Measurements from ENCODE around the gene IL6R.

IL6R gene

DNA sequence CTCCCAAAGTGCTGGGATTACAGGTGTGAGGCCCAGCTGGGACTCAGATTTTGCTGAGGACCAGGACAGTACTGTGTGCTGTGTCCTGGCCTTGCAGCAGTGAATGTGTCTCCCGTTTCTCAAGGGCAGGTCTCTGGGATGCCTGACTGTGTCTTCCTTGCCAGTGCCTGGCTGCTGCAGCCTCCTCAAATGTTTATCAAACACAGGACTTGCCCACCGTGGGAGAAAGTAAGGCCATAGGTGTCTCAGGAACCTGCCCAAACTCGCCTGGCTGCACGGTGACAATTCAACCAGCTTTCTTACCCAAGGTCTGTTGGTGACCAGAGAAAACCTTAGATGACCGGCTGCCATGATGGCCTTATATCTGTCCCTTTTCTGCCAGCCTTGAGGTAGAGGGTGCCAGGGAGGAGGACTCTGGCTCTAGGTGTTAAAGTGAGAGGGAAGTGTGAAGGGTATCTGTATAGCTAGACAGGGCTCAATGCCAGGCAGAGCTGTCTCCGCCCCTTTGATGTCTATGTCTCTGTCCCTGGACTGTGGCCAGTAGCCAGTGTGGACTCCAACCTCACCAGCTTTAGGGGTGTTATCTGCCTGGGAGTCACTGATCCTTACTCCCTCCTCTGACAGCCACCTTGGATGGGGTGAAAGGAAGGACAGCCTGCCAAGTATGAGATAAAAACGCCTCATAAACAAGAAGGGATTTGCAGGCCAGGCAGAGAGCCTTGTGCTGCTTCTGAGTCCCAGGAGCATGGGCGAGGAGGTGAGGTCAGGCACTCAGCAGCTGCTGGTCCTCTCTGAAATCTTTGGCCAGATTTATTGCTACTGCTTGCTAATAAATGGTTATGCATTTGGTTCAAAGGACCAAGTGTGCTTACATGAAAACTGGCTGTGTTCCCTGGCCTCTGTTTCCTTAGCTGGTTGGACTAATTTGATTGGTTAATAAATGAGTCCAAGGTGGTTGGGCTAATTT lies 22.3 kb downstream of the IL6R start:
- no peak for DNase-seq

DNA sequence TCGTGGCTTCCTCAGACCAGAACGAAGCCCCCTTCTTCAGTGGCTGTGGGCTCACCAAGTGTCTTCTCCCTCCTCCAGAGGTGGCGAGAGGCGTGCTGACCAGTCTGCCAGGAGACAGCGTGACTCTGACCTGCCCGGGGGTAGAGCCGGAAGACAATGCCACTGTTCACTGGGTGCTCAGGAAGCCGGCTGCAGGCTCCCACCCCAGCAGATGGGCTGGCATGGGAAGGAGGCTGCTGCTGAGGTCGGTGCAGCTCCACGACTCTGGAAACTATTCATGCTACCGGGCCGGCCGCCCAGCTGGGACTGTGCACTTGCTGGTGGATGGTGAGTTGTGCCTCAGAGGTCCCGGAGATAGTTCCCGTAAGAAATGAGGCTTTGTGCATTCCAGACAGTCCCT lies 24.0 kb downstream of the IL6R start:
- DNase-seq, result no peak

DNA sequence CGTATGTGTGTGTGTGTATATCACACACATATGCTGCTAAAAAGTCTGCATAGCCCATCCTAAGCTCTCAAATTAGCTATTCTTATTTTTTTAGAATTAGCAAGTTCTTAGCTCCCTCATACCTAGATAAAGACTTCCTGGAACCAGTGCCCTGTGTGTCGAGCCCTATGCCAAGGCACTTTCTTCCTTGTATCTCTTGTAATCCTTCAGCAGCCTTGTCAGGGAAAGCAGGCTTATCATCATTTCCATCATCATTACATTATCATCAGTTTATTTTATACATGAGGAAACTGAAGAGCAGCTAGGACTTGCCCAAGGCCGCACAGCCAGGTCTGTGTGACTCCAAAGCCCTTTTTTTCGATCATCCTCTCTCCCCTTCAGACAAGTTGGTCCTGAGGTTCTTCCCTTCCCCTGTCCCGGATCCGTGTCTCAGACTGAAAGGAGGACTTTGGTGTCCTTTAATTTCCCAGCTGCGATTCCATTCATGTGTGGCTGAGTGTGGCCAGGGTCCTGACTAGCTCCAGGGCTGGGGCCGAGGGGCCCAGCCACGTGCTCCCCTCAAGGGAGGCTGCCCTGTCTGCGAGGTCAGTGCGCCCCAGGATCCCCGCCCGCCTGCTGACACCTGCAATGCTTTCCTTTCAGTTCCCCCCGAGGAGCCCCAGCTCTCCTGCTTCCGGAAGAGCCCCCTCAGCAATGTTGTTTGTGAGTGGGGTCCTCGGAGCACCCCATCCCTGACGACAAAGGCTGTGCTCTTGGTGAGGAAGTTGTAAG lies 24.9 kb downstream of the IL6R start:
- no peak for DNase-seq

DNA sequence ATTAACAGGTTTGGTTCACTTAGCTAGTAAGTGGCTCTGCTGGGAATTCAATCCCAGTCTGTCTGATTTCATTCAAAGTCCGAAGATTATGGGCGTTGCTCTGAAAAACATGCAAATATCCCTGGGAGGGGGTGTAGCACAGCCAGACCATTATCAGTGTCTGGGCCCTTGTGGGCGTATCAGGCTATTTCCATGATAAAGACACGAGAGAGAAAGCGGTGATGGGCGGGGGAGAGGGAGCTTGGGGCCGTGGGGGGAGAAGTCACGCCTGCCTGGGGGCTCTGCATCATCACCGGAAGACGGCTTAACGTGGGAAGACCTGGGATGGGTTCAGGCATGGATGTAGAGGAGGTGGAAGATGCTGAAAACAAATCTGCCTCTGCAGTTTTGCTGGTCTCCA lies 25.8 kb downstream of the IL6R start:
- DNase-seq, result no peak

DNA sequence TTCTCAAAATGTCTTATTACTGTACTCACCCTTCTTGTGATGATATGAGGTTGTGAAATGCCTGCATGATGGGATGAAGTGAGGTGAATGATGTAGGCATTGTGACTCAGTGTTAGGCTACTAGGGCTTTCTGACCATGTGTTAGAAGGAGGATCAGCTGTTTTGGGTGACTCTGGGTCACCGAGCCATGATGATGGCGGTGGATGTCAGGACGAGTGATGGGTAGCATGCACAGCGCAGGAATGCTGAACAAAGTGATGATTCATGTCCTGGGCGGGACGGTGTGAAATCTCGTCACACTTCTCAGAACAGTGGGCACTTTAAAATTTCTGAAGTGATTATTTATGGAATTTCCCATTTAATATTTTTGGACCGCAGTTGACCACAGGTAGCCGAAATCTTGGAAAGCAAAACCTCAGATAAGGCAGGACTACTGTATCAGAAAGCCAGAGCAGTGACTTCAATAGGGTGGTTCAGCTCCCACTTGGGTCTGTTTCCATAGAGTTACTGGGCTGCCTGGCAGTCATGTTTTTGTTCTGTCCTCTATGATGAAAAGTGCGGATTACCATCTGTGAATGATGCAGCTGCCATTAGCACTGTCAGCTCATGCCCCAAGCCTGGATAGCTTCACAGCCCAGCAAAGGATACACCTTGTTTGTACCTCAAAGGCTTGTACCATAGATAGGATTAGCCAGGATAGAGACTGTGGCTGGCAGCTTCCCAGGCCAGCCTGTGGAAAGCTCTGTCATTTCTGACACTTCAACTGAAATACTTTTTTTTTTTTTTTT lies 26.6 kb downstream of the IL6R start:
- peak; percentile 27 to 42 for DNase-seq

DNA sequence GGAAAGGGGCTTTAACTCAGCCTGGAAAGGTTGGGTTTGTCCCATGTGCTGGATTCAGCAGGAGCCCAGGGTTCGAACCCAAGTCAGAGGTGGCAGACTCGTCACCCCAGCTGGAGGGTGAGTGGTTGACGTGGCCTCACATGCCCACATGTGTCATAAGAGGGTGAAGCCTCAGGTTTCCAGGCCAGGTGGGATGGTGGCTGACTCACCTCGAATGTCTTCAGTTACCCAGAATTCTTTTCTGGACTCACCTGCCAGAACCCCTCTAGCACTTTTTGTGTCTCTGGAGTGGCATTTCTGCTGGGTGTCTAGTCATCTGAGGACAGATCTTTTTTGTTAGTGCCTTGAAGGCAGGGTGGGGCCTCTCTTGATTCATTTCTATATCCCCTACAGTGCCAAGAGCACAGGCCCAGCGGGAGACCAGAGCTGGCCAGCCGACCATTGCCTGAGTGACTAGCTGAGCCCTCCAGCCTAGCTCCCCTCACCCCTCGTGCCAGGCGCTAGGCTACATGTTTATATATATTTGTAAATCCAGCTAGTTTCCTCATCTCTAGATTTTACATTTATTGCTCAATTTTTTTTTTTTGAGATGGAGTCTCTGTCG lies 28.1 kb downstream of the IL6R start:
- DNase-seq, result peak; percentile 55 to 65

DNA sequence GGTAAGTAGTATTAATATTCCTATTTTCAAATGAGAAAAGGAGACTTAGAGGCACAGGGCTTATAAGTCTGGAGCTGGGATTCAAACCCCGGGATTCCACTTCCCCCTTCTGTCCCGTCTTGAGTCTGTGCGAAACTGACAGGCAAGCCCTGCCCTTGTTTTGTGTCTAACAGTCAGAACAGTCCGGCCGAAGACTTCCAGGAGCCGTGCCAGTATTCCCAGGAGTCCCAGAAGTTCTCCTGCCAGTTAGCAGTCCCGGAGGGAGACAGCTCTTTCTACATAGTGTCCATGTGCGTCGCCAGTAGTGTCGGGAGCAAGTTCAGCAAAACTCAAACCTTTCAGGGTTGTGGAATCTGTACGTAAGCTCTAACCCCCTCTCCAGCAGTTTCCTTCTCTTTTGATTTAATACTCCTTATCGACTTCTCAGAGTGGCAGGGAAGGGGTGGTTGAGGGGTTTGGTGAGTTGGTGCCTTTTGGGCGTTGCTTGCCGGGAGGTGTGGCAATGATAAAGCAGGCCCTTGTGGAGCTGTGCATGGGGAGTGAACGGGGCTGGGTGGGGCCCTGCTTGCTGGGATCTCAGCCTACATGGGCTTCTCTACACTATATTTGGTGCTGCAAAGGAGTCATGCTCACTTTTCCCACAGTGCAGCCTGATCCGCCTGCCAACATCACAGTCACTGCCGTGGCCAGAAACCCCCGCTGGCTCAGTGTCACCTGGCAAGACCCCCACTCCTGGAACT lies 29.4 kb downstream of the IL6R start:
- DNase-seq, result no peak

DNA sequence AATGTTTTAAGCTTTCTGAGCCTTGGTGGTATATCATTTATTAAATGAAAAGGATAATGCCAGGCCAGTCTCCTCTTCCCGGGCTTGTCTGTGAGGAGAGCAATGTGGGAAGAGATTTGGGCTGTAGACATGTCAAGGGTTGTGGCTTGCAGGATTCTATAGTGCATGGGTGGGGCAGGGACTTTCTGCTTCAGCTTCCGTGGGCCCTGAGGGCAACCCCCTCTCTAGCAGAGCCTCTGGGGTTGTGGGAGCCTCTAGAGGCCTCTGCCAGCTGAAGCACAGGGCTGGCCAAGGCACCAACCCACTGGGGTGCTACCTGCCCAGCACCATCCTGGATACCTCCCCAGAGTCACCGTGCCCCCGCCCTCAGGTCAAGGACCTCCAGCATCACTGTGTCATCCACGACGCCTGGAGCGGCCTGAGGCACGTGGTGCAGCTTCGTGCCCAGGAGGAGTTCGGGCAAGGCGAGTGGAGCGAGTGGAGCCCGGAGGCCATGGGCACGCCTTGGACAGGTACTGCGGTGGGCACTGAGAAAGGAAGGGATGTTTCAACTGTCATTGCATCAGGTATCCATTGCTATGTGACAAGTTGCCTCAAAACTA lies 30.6 kb downstream of the IL6R start:
- DNase-seq, result no peak

DNA sequence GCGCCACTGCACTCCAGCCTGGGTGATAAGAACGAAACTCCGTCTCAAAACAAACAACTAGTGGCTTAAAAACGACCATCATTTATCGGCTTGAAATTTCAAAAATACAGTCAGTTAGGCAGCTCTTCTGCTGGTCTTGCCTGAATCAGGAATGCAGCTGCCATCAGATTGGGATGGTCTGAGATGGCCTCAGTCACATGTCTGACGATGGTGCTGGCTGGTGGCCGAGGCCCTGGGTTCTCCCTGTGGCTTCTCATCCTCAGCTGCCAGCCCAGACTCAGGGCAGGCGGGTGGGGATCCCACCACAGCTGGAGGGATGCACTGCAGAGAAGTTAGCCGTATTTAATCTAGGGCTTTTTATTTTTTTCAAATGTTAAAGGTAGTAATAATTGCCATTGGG lies 31.3 kb downstream of the IL6R start:
- no peak for DNase-seq

DNA sequence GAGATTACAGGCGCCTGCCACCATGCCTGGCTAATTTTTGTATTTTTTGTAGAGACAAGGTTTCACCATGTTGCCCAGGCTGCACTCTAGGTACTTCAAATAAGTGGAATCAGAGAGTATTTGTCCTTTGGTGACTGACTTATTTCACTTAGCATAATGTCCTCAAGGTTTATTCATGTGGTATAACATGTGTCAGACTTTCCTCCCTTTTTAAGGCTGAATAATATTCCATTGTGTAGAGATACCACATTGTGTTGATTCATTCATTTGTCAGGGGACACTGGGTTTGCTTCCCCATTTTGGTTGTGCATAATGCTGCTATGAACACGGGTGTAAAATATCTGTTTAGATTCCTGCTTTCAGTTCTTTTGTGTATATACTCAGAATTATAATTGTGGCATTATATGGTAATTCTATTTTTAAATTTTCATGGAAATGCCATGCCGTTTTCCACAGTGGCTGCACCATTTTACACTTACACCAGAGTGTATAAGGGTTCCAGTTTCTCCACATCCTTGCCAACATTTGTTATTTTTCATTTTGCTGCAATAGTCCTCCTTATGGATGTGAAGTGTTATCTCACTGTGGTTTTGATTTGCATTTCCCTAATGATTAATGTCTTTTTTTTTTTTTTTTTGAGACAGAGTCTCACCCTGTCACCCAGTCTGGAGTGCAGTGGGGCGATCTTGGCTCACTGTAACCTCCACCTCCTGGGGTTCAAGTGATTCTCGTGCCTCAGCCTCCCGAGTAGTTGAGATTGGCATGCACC lies 35.1 kb downstream of the IL6R start:
- DNase-seq, result no peak

DNA sequence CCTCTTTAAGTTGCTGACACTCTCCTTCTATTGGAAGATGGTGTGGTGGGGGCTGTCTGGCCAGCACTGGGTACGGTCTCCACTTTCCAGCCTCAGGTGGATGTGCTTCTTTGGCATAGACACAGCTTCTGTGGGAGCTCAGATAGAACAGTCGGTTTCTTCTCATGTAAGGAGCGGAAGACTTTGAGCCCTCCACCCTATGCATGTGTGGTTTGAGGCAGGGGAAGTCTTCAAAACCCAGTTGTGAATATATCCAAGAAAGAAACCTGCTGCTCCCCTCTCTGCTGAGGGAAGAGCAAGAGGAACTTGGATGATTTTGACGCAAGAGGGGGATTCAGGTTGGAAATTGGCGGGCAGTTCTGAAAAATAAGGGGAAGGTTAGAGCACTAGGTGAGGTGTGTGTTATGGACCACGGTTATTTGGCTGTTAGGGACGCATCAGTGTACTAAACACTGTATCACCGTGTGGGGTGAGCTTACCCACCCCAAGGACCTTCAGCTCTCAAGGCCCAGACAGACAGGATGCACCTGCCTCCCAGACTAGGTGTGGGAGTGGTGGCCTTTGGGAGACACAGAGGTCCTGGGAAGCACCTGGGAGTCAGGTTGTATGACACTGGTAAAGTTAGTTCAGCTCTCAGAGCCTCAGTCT lies 36.2 kb downstream of the IL6R start:
- no peak for DNase-seq

DNA sequence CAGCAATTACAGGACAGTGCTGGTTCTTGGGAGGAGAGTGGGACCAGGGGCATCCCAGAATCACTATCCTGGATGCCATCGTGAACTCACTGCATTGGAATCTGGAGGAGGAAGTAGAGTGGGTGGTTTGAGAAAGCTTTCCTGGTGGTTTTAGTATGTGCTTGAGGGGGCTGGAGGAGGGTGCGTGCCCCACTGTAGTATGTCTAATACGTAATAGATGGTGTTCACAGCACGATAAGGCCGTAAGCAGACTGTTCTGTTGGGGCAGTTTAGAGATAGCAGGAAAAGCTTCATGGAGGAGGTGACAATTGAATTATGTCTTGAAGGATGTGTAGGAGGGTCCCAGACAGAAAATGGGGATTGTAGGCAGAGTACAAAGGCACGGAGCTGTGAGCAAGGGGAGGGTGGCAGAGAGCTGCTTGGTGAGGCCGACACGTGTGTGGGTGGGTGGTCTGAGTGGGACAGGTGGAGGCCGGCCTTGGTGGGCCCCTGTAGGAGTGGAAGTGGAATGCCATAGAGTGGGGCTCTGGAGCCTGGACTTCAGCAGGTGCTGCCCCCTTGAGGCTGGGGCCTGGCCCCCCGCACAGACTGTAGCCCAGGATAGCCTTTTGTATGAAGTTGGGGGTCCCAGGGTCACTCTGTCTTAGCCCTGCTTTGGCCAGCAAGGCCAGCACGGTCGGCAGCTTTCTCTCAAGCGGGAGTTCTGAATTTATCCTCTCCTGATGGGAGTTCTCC lies 37.0 kb downstream of the IL6R start:
- DNase-seq, result no peak

DNA sequence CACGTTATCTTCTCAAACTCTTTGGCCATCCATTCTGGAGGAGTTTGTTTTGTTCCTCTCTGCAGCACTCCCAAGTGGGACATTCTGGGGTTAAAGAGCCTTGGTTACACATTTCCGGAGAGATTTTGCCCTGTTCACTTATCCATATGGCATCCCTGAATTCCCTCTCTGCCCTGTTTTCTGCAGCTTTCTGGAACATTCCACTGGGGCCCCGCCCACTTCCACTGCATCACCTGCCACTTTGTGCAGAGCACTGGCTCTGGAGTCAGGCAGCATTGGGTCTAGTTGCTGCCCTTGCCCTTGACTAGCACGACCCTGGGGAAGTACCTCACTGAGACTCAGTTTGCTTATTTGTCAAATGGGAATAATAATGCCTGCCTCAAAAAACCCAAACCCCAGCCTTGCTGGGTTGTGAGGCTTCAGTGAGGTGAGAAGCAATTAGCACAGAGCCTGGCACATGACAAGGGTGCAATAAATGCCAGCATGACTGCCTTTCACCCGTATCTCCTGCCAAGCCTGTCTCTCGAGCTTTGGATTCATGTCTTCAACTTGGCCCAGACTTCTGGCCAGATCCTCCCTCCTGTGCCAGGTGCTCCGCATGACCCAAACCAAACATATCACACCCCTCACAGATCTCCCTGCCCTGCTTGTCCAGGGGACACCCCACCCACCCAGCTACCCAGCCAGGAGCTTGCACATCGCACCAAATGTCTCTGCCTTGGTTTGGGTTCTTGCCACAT lies 38.3 kb downstream of the IL6R start:
- DNase-seq, result no peak

DNA sequence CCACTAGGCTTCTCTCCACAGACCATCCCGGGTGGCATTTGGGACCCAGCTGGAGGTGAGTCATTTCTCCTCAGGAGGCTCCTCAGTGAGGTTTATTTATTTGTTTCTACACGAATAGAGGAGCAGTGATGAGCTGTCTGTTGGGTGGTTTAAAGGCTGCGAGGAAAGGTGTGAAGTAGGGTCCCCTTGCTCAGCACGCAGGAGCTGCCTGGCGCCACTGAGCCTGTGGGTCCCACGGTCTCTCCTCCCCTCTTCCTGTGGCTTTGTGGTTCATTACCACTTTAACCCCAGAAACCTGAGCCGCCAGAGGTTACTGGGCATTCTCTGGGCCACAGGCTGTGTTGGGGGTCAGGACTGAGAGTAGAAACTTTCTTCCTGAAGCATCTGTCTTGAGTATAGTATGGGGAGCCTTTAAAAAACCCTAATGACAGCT lies 39.9 kb downstream of the IL6R start:
- DNase-seq, result no peak

DNA sequence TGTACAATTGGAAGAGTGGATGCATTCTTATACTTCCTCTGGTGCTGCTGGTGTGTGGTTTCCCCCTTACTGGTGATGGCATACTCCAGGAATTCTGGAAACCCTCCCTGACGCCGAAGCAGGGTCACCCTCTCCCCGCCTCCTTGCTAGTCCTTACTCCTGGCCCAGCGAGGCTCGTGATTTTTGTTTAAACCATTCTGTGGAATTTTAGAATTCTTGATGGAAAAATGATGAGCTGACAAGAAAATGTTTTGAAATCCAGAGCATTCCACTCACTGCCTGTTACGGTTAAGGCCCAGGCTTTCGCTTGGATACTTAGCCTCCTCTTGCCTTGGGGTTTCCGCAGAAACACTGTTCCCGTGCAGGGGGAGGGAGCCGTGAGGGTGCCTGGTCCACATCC lies 41.1 kb downstream of the IL6R start:
- no peak for DNase-seq

DNA sequence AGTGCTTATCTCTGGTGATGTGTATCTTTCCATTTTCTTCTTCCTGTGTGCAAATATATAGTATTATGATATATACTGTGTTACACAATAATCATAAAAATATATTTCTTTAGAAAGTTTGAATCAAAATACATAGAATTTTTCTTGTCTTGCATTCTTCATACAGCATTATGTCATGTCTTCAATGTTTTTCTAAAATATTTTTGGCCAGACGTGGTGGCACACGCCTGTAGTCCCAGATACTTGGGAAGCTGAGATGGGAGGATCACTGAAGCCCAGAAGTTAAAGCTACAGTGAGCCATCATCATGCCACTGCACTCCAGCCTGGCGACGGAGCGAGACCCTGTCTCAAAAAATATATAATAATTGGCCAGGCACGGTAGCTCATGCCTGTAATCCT lies 41.6 kb downstream of the IL6R start:
- no peak for DNase-seq

DNA sequence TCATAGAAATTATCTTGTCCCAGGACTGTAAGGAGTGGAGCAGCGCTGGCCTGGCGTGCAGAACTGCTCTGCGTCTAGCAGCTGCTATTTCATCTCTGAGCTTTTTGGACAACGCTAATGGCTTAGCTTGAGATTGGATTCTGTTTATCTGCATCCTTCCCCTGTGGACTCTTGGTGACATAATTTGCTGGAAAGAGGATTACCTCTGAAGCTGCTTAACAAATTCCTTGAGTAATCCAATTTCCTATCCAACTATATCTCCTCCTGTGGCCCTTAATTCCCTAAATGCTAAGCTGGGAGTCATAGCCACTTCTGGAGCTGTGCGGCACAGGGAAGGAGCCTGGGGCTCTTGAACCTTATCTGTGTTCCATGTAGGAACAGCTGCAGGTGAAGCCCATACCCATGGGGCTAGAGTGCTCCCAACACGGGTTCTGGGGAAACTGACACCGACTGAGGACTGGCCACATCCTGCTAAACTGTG lies 43.2 kb downstream of the IL6R start:
- DNase-seq, result no peak

DNA sequence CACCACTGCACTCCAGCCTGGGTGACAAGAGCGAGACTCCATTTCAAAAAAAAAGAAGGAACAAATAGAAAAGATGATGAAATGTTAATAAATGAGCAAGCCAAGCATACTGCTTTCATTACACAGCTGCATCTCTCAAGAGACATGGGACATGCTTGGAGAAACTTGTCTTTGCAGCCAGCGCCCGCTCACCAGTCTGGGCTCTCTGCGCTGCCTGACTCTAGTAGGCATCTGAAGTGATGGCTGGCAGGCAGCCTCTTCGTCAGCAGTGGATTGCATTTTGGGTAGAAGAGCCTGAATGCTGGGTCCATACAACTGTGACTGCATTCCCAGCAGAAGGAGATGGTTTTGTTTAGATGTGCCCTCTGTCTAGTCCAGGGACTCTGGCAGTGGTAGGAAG lies 48.0 kb downstream of the IL6R start:
- DNase-seq, result no peak
